NCI-H524 treated with DMSO at 0.1 percent for 48 hours (cell line): Measurements from ENCODE around the gene KNTC1.
"Not testable (repeated sequence)": the region's sequence is repeated elsewhere in the genome, so short reads cannot be mapped to it uniquely, and the experiment has no call there.

Experiments
- DNase-seq: peaks from one replicate; lab custom pipeline; 2025; lab: John Stamatoyannopoulos, UW

KNTC1 gene

GRCh38 chr12:122508163-122508562 is 18.9 kb upstream of the KNTC1 start:
- no peak for DNase-seq

- DNase-seq = not testable (repeated sequence)
Measured at GRCh38 chr12:122513028-122513427, 14.0 kb upstream of the KNTC1 start.

GRCh38 chr12:122513660-122514059 is 13.4 kb upstream of the KNTC1 start:
- no peak for DNase-seq

- no peak for DNase-seq
Measured at GRCh38 chr12:122515275-122515674, 11.8 kb upstream of the KNTC1 start.

GRCh38 chr12:122516544-122517361 is 10.3 kb upstream of the KNTC1 start:
- DNase-seq = no peak

- DNase-seq = no peak
Measured at GRCh38 chr12:122517877-122518276, 9.2 kb upstream of the KNTC1 start.

- no peak for DNase-seq
Measured at GRCh38 chr12:122518908-122519307, 8.1 kb upstream of the KNTC1 start.

- no peak for DNase-seq
Measured at GRCh38 chr12:122519418-122519817, 7.6 kb upstream of the KNTC1 start.

GRCh38 chr12:122520676-122521075 is 6.4 kb upstream of the KNTC1 start:
- no peak for DNase-seq

- DNase-seq = no peak
Measured at GRCh38 chr12:122523280-122523679, 3.8 kb upstream of the KNTC1 start.

GRCh38 chr12:122523846-122524718 is 3.0 kb upstream of the KNTC1 start:
- DNase-seq = no peak

GRCh38 chr12:122527478-122527944 is 462 bp downstream of the KNTC1 start:
- DNase-seq = no peak

GRCh38 chr12:122528582-122528981 is 1.5 kb downstream of the KNTC1 start:
- no peak for DNase-seq

- DNase-seq = no peak
Measured at GRCh38 chr12:122528992-122529391, 1.9 kb downstream of the KNTC1 start.

- no peak for DNase-seq
Measured at GRCh38 chr12:122533856-122534255, 6.8 kb downstream of the KNTC1 start.

GRCh38 chr12:122537021-122537420 is 10.0 kb downstream of the KNTC1 start:
- DNase-seq = no peak

- DNase-seq = no peak
Measured at GRCh38 chr12:122538496-122538895, 11.4 kb downstream of the KNTC1 start.

- no peak for DNase-seq
Measured at GRCh38 chr12:122544537-122544936, 17.5 kb downstream of the KNTC1 start.

- no peak for DNase-seq
Measured at GRCh38 chr12:122545855-122546254, 18.8 kb downstream of the KNTC1 start.

GRCh38 chr12:122547330-122547729 is 20.3 kb downstream of the KNTC1 start:
- DNase-seq = no peak

GRCh38 chr12:122558745-122559641 is 31.9 kb downstream of the KNTC1 start:
- no peak for DNase-seq

- DNase-seq = no peak
Measured at GRCh38 chr12:122560138-122560537, 33.1 kb downstream of the KNTC1 start.
